ENCODE data around the gene ZFYVE16. TPM values are rescaled to one million over a fixed set of nuclear protein-coding genes. Genes with fewer than 3 reads are reported as not detected.

The ZFYVE16 gene
- total RNA-seq, 1 donor from 2014 or later, result 113 TPM

- Histone ChIP-seq H3F3A (ENCODE audit: low read depth) (peaks cover 13% of the 10 kb centered on the region), H3K4me1 (peaks cover 11% of the 10 kb centered on the region), H3K4me2 (peak overlapping the region; percentile 94), H3K36me3 (peaks cover 10% of the 10 kb centered on the region), H3K27me3 (no peaks in the 10 kb centered on the region), H3K9me3 (ENCODE audit: low read depth) (no peaks in the 10 kb centered on the region), H3K9ac (peak overlapping the region; percentile 81), H3K79me2 (ENCODE audit: low read depth) (peaks cover 55% of the 10 kb centered on the region), H4K20me1 (ENCODE audit: low read depth) (no peaks in the 10 kb centered on the region), H2AFZ (replicated peaks) (peak overlapping the region; percentile 19), H3K4me3 (peak overlapping the region; percentile 92), H3K27ac (peak overlapping the region; percentile 95)
- H3K4me3 Mint-ChIP-seq, result peak overlapping the region; percentile 96
- TF ChIP-seq EZH2phosphoT487 (IDR thresholded peaks at IDR 0.05) (no peak), EZH2 (IDR thresholded peaks at IDR 0.05) (no peak), CTCF (IDR thresholded peaks at IDR 0.05) (no peak)
- H3K4me1 Mint-ChIP-seq, result peaks cover 10% of the 10 kb centered on the region
- H3K36me3 Mint-ChIP-seq, result peaks cover 17% of the 10 kb centered on the region
- no peak for DNase-seq (ENCODE audit: low spot score)
- H3K27me3 Mint-ChIP-seq (ENCODE audit: insufficient read depth, low read depth), result peaks cover 2% of the 10 kb centered on the region
- no peaks in the 10 kb centered on the region for H3K9me3 Mint-ChIP-seq
- peak overlapping the region; percentile 97 for H3K27ac Mint-ChIP-seq
Observed at GRCh38 chr5:80408484-80409366, 861 bp downstream of the ZFYVE16 start.

GRCh38 chr5:80409367-80409966 lies 1.6 kb downstream of the ZFYVE16 start:
- H3K4me2 ChIP-seq, result peak overlapping the region; percentile 94

GRCh38 chr5:80411589-80412219 lies 3.8 kb downstream of the ZFYVE16 start:
- H3K36me3 ChIP-seq, result peaks cover 10% of the 10 kb centered on the region
- no peak for DNase-seq (ENCODE audit: low spot score)
- H3K4me1 Mint-ChIP-seq, result peaks cover 10% of the 10 kb centered on the region
- peaks cover 11% of the 10 kb centered on the region for H3K4me1 ChIP-seq
- H3K27me3 ChIP-seq, result no peaks in the 10 kb centered on the region
- peaks cover 31% of the 10 kb centered on the region for H3K36me3 Mint-ChIP-seq
- peak overlapping the region; percentile 7 for H3K4me3 Mint-ChIP-seq
- H3K9ac ChIP-seq, result no peak overlapping the region
- H3K27ac ChIP-seq, result no peak overlapping the region
- no peak for TF ChIP-seq CTCF (IDR thresholded peaks at IDR 0.05)
- no peak for TF ChIP-seq EZH2phosphoT487 (IDR thresholded peaks at IDR 0.05)
- no peak for TF ChIP-seq EZH2 (IDR thresholded peaks at IDR 0.05)
- no peak overlapping the region for H3K27ac Mint-ChIP-seq
- H3F3A ChIP-seq (ENCODE audit: low read depth), result peaks cover 13% of the 10 kb centered on the region
- H3K79me2 ChIP-seq (ENCODE audit: low read depth), result peaks cover 84% of the 10 kb centered on the region
- H3K4me2 ChIP-seq, result no peak overlapping the region
- no peaks in the 10 kb centered on the region for H3K9me3 ChIP-seq (ENCODE audit: low read depth)
- H2AFZ ChIP-seq (replicated peaks), result no peak overlapping the region
- peaks cover 14% of the 10 kb centered on the region for H4K20me1 ChIP-seq (ENCODE audit: low read depth)
- H3K9me3 Mint-ChIP-seq, result peaks cover 4% of the 10 kb centered on the region
- peaks cover 2% of the 10 kb centered on the region for H3K27me3 Mint-ChIP-seq (ENCODE audit: insufficient read depth, low read depth)
- no peak overlapping the region for H3K4me3 ChIP-seq

More at GRCh38 chr5:80409367-80409966, 1.6 kb downstream of the ZFYVE16 start:
- peaks cover 22% of the 10 kb centered on the region for H3K36me3 Mint-ChIP-seq
- Histone ChIP-seq H3K9me3 (ENCODE audit: low read depth) (no peaks in the 10 kb centered on the region), H4K20me1 (ENCODE audit: low read depth) (peaks cover 5% of the 10 kb centered on the region), H3K4me3 (peak overlapping the region; percentile 92), H3K79me2 (ENCODE audit: low read depth) (peaks cover 62% of the 10 kb centered on the region), H3F3A (ENCODE audit: low read depth) (peaks cover 13% of the 10 kb centered on the region), H2AFZ (replicated peaks) (no peak overlapping the region), H3K36me3 (peaks cover 10% of the 10 kb centered on the region), H3K9ac (peak overlapping the region; percentile 81), H3K4me1 (peaks cover 11% of the 10 kb centered on the region), H3K27me3 (no peaks in the 10 kb centered on the region), H3K27ac (no peak overlapping the region)
- TF ChIP-seq EZH2 (IDR thresholded peaks at IDR 0.05) (no peak), CTCF (IDR thresholded peaks at IDR 0.05) (no peak), EZH2phosphoT487 (IDR thresholded peaks at IDR 0.05) (no peak)
- H3K4me1 Mint-ChIP-seq, result peaks cover 10% of the 10 kb centered on the region
- H3K27ac Mint-ChIP-seq, result peak overlapping the region; percentile 76
- H3K4me3 Mint-ChIP-seq, result peak overlapping the region; percentile 96
- peaks cover 2% of the 10 kb centered on the region for H3K27me3 Mint-ChIP-seq (ENCODE audit: insufficient read depth, low read depth)
- H3K9me3 Mint-ChIP-seq, result no peaks in the 10 kb centered on the region
- peak; percentile 23 for DNase-seq (ENCODE audit: low spot score)

Measured in neural progenitor cell (in vitro differentiated cells).